RWPE2 (cell line): ENCODE data around the gene TEX30.
"Not testable (repeated sequence)": the region's sequence is repeated elsewhere in the genome, so short reads cannot be mapped to it uniquely, and the experiment has no call there.

Experiments
- ATAC-seq: fragments of 200-7000 bp; cut with Tn5 transposase; 3 replicates; pipeline ENCODE4 v1.9.1; 2021; ENCODE audit warnings: low read depth
- DNase-seq: peaks from one replicate; pipeline ENCODE4 v3.0.0-alpha.2; 2020; ENCODE audit warnings: low spot score
- H3K27ac ChIP-seq: fragments of 450-650 bp; 2 replicates; pipeline ENCODE4 v1.5.1; 2017; ENCODE audit warnings: mild to moderate bottlenecking; ENCODE audit not compliant: poor library complexity, severe bottlenecking
- H3K27me3 ChIP-seq: fragments of 250-450 bp; sonication (Bioruptor Pico); 2 replicates; pipeline ENCODE4 v1.5.1; 2021; ENCODE audit warnings: mild to moderate bottlenecking, moderate library complexity; ENCODE audit not compliant: insufficient read depth, poor library complexity, severe bottlenecking
- H3K36me3 ChIP-seq: fragments of 250-450 bp; sonication (Bioruptor Pico); 2 replicates; pipeline ENCODE4 v1.5.1; 2020; ENCODE audit warnings: low read depth, mild to moderate bottlenecking, moderate library complexity
- H3K4me1 ChIP-seq: fragments of 250-450 bp; sonication (Bioruptor Pico); 2 replicates; pipeline ENCODE4 v1.5.1; 2021; ENCODE audit warnings: mild to moderate bottlenecking, moderate library complexity; ENCODE audit not compliant: insufficient read depth, poor library complexity, severe bottlenecking
- H3K4me3 ChIP-seq: fragments of 250-450 bp; sonication (Bioruptor Pico); 2 replicates; pipeline ENCODE4 v1.5.1; 2021; ENCODE audit warnings: mild to moderate bottlenecking, moderate library complexity; ENCODE audit not compliant: severe bottlenecking
- H3K9me3 ChIP-seq: fragments of 250-450 bp; sonication (Bioruptor Pico); 2 replicates; pipeline ENCODE4 v1.5.1; 2021; ENCODE audit warnings: mild to moderate bottlenecking, moderate library complexity; ENCODE audit not compliant: severe bottlenecking
- CTCF ChIP-seq: fragments of 450-650 bp; IDR thresholded peaks from one replicate; pipeline ENCODE4 v1.5.1; 2017; ENCODE audit warnings: mild to moderate bottlenecking, moderate library complexity; ENCODE audit not compliant: poor library complexity, severe bottlenecking

Gene TEX30

GRCh38 chr13:102792396-102792795, 18.8 kb upstream of the TEX30 start:
- ATAC-seq = no peak
- Histone ChIP-seq H3K4me1 (peaks cover 5% of the 10 kb centered on the region), H3K36me3 (peaks cover 57% of the 10 kb centered on the region), H3K27ac (no peak overlapping the region), H3K4me3 (no peak overlapping the region), H3K9me3 (no peaks in the 10 kb centered on the region), H3K27me3 (no peaks in the 10 kb centered on the region)
- DNase-seq = no peak
- no peak for TF ChIP-seq CTCF

DNA sequence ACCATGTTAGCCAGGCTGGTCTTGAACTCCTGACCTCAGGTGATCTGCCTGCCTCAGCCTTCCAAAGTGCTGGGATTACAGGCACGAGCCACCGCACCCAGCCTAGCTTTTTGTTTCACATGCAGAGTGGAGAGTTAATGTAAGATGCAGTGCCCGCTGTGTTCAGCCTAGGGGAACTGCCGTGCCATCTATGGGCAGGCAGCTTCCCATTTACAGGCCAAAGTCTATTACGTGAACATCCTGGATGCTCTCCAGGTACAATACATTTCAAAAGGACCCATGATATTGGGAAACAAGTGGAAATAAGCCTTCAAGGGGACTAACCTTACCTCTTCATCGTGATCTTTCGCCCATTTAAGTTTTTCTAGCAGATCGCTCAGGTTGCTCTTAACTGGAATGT, 15.1 kb upstream of the TEX30 start:
- peaks cover 70% of the 10 kb centered on the region for H3K36me3 ChIP-seq
- H3K4me3 ChIP-seq = no peak overlapping the region
- H3K9me3 ChIP-seq = no peaks in the 10 kb centered on the region
- H3K27ac ChIP-seq = no peak overlapping the region
- H3K4me1 ChIP-seq = no peaks in the 10 kb centered on the region
- DNase-seq (no peak), ATAC-seq (no peak)
- no peak for TF ChIP-seq CTCF
- no peaks in the 10 kb centered on the region for H3K27me3 ChIP-seq

DNA sequence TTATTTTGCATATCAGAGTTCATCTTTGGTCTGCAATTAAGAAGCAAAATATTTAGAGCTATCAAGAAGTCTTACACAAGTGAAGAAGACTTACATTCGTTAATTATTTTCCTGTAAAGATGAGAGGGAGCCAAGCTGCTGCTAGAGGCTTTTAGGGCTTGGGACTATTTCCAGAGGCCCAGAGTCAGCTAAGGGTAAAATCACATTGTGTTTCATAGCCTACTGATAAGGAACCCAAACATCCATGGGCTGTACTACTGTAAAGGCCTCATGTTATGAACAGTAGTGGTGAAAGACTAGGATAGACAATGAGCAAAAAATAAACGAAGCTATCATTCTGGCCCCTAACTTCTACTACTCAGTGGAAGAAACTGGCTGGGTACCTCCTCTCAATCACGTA, 10.9 kb upstream of the TEX30 start:
- H3K4me3 ChIP-seq = no peak overlapping the region
- DNase-seq = no peak
- peaks cover 32% of the 10 kb centered on the region for H3K36me3 ChIP-seq
- no peak for TF ChIP-seq CTCF
- no peaks in the 10 kb centered on the region for H3K9me3 ChIP-seq
- H3K27me3 ChIP-seq = no peaks in the 10 kb centered on the region
- H3K27ac ChIP-seq = no peak overlapping the region
- ATAC-seq = no peak
- H3K4me1 ChIP-seq = no peaks in the 10 kb centered on the region

DNA sequence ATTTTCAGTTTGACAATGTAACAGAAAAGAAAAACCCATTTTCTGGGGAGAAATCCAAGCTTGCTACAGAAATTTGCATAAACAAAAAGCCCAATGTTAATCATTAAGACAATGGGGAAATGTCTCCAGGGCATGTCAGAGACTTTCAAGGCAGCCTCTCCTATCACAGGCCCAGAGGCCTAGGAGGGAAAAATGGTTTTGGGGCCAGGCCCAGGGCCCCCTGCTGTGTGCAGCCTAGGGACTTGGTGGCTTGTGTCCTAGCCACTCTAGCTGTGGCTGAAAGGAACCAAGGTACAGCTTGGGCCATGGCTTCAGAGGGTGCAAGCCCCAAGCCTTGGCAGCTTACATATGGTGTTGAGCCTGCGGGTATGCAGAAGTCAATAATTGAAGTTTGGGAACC, 8.0 kb upstream of the TEX30 start:
- ATAC-seq (no peak), DNase-seq (no peak)
- Histone ChIP-seq H3K27ac (no peak overlapping the region), H3K4me3 (no peak overlapping the region), H3K27me3 (no peaks in the 10 kb centered on the region), H3K4me1 (no peaks in the 10 kb centered on the region), H3K9me3 (no peaks in the 10 kb centered on the region), H3K36me3 (peaks cover 13% of the 10 kb centered on the region)
- no peak for TF ChIP-seq CTCF

DNA sequence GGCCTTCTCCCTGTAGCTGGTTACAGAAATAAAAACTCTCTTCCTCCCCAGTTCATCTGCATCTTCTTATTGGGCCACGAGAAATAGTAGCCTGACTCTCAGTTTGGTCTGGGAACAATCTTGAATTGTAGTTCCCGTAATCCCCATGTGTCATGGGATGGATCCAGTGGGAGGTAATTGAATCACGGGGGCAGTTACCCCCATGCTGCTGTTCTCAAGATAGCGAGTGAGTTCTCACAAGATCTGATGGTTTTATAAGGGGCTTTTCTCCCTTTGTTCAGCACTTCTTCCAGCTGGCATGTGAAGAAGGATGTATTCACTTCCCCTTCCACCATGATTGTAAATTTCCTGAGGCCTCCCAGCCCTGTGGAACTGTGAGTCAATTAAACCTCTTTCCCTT, 7.1 kb upstream of the TEX30 start:
- not testable (repeated sequence) for H3K9me3 ChIP-seq, ATAC-seq, DNase-seq

More for the DNA sequence above, 7.1 kb upstream of the TEX30 start:
- H3K36me3 ChIP-seq, H3K4me1 ChIP-seq, H3K27me3 ChIP-seq, H3K27ac ChIP-seq, H3K4me3 ChIP-seq: not testable (repeated sequence)
